ENCODE measurements around the gene VPS37B. TPM values are rescaled to one million over a fixed set of nuclear protein-coding genes. Genes with fewer than 3 reads are reported as not detected.

Gene VPS37B
- total RNA-seq, 4 donors from 2014 or later = 46.6 to 126 (median 104) TPM

DNA sequence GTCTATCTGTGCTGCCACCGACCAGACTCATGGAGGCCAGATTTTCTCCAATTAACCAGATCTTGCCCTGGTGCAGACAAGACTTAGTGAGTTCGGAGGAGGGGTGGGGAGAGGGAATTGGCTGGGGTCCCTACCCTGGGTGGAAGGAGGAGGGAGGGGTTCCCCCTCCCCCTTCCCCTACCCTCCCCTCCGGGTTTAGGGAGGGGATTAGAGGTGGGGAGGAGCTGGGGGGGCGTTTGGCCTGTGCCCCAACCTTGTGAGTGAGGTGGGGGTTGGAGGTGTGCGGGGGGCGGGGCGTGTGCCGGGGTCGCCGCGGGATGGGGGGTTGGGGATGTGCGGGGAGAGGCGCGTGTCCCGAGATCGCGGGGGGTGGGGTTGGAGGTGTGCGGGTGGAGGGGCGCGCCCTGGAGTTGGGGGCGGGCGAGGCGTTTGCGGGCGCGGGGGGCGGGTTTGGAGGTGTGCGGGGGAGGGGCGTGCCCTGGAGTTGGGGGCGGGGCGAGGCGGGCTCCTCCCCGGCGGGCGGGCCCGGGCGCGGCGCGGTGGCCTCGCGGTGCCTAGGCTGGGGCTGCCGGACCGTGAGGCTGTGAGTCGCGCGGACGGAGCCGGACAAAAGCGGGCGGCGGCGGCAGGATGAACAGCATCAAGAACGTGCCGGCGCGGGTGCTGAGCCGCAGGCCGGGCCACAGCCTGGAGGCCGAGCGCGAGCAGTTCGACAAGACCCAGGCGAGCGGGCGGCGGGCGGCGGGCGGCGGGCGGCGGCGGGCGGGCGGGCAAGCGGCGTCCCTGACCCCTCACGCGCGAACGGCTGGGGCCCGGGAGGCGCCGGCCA lies 60.8 kb downstream of the VPS37B start, which contains the start of gene HIP1R:
Gene HIP1R (plus strand): TSS at position 537 of the 829 bp plus-strand sequence. CDS start 94 bp downstream, at position 631.
- Histone ChIP-seq H3K36me3 (no peaks in the 10 kb centered on the region), H3K27me3 (no peaks in the 10 kb centered on the region), H3K4me1 (peaks cover 0 to 52% (median 42%) of the 10 kb centered on the region in 4 donors), H3K9me3 (no peaks in the 10 kb centered on the region), H3K27ac (peak within 1 kb of the TSS; percentile 88 to 94 (median 93)), H3K4me3 (peak within 1 kb of the TSS; percentile 63 to 90 (median 84))
- in situ Hi-C loops (cut with MboI; ENCODE audit: low pct_ligation_motif_present in 1 of 4, low pct_unique_long_range_greater_than_20kb in 1 of 4, low sequenced_read_pairs in 3 of 4) = no loop called here
- DNase-seq = peak; percentile 71
- peak in 2 of 3 donors; percentile 54 to 55 for TF ChIP-seq POLR2AphosphoS5 (IDR thresholded peaks at IDR 0.05)
- TF ChIP-seq, protein P1, sequence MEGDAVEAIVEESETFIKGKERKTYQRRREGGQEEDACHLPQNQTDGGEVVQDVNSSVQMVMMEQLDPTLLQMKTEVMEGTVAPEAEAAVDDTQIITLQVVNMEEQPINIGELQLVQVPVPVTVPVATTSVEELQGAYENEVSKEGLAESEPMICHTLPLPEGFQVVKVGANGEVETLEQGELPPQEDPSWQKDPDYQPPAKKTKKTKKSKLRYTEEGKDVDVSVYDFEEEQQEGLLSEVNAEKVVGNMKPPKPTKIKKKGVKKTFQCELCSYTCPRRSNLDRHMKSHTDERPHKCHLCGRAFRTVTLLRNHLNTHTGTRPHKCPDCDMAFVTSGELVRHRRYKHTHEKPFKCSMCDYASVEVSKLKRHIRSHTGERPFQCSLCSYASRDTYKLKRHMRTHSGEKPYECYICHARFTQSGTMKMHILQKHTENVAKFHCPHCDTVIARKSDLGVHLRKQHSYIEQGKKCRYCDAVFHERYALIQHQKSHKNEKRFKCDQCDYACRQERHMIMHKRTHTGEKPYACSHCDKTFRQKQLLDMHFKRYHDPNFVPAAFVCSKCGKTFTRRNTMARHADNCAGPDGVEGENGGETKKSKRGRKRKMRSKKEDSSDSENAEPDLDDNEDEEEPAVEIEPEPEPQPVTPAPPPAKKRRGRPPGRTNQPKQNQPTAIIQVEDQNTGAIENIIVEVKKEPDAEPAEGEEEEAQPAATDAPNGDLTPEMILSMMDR (IDR thresholded peaks at IDR 0.05) = no peak
- WGBS, 2 donors (ENCODE audit: low coverage in 1 of 2) = 0 to 1% methylated on average over 2 to 20 of the region's 85 CpGs
- intact Hi-C loops (cut with DNase I; ENCODE audit: low total_unique reads) = loop anchor here (1.0 kb wide), 1 partner anchor 23 kb away; no protein-coding TSS in a partner anchor

DNA sequence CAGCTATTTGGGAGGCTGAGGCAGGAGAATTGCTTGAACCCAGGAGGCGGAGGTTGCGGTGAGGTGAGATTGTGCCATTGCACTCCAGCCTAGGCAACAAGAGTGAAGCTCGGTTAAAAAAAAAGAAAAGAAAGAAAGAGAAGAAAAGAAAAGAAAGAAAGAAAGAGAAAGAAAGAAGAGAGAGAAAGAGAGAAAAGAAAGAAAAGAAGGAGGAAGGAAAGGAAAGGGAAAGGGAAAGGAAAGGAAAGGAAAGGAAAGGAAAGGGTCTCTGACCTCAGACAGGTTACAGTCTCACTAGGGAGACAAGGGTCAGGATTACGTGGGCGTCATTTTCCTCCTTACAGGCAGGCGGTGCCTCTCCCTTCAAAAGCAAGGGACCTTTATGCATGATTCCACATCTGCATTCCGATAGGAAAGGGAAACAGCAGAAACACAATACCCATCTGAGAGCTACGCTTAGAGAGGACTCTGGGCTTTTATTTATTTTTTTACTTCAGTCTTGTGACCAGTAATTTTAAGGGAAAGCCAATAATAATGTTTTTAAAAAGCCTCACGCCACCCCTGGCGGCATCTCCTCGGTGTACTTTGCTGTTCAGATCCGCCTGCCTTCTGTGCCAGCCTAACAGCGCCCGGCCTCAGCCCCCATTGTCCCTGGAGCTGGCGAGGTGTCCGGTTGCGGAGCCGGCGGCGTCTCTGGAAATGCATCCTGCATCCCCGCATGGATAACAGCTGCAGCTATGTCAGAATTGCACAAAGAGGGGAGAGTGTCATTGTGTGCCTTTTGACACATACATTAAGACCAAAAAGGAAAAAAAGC lies 61.6 kb downstream of the VPS37B start:
- Histone ChIP-seq H3K4me3 (peak overlapping the region in 3 of 4 donors; percentile 81 to 90 (median 87)), H3K9me3 (no peaks in the 10 kb centered on the region), H3K36me3 (no peaks in the 10 kb centered on the region), H3K4me1 (peaks cover 0 to 45% (median 35%) of the 10 kb centered on the region in 4 donors), H3K27ac (peak overlapping the region; percentile 88 to 94 (median 93)), H3K27me3 (no peaks in the 10 kb centered on the region)
- peak; percentile 55 for DNase-seq
- TF ChIP-seq POLR2AphosphoS5 (IDR thresholded peaks at IDR 0.05) (peak; percentile 50 to 79 (median 78)), EP300 (IDR thresholded peaks at IDR 0.05; ENCODE audit: low read depth) (no peak), POLR2A (IDR thresholded peaks at IDR 0.05) (peak; percentile 58)
- TF ChIP-seq, protein P1 (IDR thresholded peaks at IDR 0.05) = peak in 4 of 5 experiments; percentile 10 to 42 (median 28)
- in situ Hi-C loops (cut with MboI; ENCODE audit: low pct_ligation_motif_present in 1 of 4, low pct_unique_long_range_greater_than_20kb in 1 of 4, low sequenced_read_pairs in 3 of 4) = no loop called here
- intact Hi-C loops (cut with DNase I; ENCODE audit: low total_unique reads) = no loop called here
- WGBS, 2 donors (ENCODE audit: low coverage in 1 of 2) = 5 to 16% methylated on average over 17 to 21 of the region's 21 CpGs

DNA sequence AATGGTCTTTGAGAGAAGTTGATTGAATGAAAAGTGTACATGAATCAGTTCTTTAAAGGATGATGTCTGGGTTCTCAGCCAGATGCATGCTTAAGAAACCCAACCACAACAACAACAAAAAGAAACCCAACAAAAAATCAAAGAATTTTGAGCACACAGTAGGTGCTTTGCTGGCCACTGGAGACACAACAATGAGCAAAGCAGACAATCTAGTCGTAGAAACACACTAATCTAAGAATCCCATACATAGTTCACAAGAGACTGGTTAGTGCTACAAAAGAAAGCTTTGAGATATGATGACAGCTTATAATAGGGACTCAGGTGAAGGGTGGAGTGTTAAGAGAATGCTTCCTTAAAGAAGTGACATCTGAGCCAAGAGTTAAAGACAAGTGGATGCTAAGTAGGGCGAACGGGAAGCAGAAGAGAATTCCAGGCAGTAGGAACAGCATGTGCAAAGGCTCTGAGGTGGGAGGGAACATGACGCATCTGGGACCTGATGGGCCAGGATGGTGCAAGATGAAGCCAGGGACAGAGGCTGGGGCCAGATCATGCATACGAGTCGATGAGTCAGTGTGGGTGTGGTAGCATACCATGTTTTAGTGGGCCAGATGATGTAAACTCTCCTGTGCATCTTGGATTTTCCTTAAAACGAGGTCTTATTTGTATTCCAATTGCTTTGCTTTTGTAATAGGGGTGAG lies 65.3 kb downstream of the VPS37B start:
- intact Hi-C loops (cut with DNase I; ENCODE audit: low total_unique reads) = no loop called here
- in situ Hi-C loops (cut with MboI; ENCODE audit: low pct_ligation_motif_present in 1 of 4, low pct_unique_long_range_greater_than_20kb in 1 of 4, low sequenced_read_pairs in 3 of 4) = no loop called here
- Histone ChIP-seq H3K4me1 (peaks cover 0 to 26% (median 20%) of the 10 kb centered on the region in 4 donors), H3K9me3 (no peaks in the 10 kb centered on the region), H3K27ac (no peak overlapping the region), H3K27me3 (no peaks in the 10 kb centered on the region), H3K36me3 (no peaks in the 10 kb centered on the region), H3K4me3 (no peak overlapping the region)
- 56 to 57% methylated on average over 7 of the region's 7 CpGs for WGBS, 2 donors (ENCODE audit: low coverage in 1 of 2)
- TF ChIP-seq POLR2AphosphoS5 (IDR thresholded peaks at IDR 0.05) (no peak), POLR2A (IDR thresholded peaks at IDR 0.05) (no peak), EP300 (IDR thresholded peaks at IDR 0.05; ENCODE audit: low read depth) (no peak)
- TF ChIP-seq, protein P1 (IDR thresholded peaks at IDR 0.05) = no peak
- peak; percentile 50 for DNase-seq

Measured in transverse colon (tissue), 4 donors.